ENCODE data around the gene COX19.

COX19 gene

GRCh38 chr7:978049-978346, 2.6 kb upstream of the COX19 start:
- DNase-seq (ENCODE audit: low read depth in 2 of 2), result no peak

- DNase-seq (ENCODE audit: low read depth in 2 of 2), result no peak
Measured at GRCh38 chr7:977326-978048, 2.1 kb upstream of the COX19 start.

- DNase-seq (ENCODE audit: low read depth in 2 of 2), result no peak
Measured at GRCh38 chr7:976901-977325, 1.6 kb upstream of the COX19 start.

- no peak for DNase-seq (ENCODE audit: low read depth in 2 of 2)
Measured at GRCh38 chr7:975702-976473, 539 bp upstream of the COX19 start.

GRCh38 chr7:974172-974571, 1.2 kb downstream of the COX19 start:
- no peak for DNase-seq (ENCODE audit: low read depth in 2 of 2)

- DNase-seq (ENCODE audit: low read depth in 2 of 2), result no peak
Measured at GRCh38 chr7:973312-973711, 2.0 kb downstream of the COX19 start.

GRCh38 chr7:972676-973309, 2.6 kb downstream of the COX19 start:
- no peak for DNase-seq (ENCODE audit: low read depth in 2 of 2)

- DNase-seq (ENCODE audit: low read depth in 2 of 2), result no peak
Measured at GRCh38 chr7:972110-972509, 3.2 kb downstream of the COX19 start.

GRCh38 chr7:970744-971143, 4.6 kb downstream of the COX19 start:
- no peak for DNase-seq (ENCODE audit: low read depth in 2 of 2)

- no peak for DNase-seq (ENCODE audit: low read depth in 2 of 2)
Measured at GRCh38 chr7:969403-969802, 5.9 kb downstream of the COX19 start.

- no peak for DNase-seq (ENCODE audit: low read depth in 2 of 2)
Measured at GRCh38 chr7:968205-969105, 6.9 kb downstream of the COX19 start.

GRCh38 chr7:967361-968082, 7.8 kb downstream of the COX19 start:
- DNase-seq (ENCODE audit: low read depth in 2 of 2), result no peak

- DNase-seq (ENCODE audit: low read depth in 2 of 2), result no peak
Measured at GRCh38 chr7:966291-967069, 8.9 kb downstream of the COX19 start.

GRCh38 chr7:964401-965231, 10.7 kb downstream of the COX19 start:
- DNase-seq (ENCODE audit: low read depth in 2 of 2), result no peak

- DNase-seq (ENCODE audit: low read depth in 2 of 2), result no peak
Measured at GRCh38 chr7:963236-964078, 11.9 kb downstream of the COX19 start.

GRCh38 chr7:962401-963081, 12.8 kb downstream of the COX19 start:
- DNase-seq (ENCODE audit: low read depth in 2 of 2), result no peak

- no peak for DNase-seq (ENCODE audit: low read depth in 2 of 2)
Measured at GRCh38 chr7:961546-962400, 13.6 kb downstream of the COX19 start.

All from fibroblast of skin of left quadriceps (primary cell).